A549 (cell line): ENCODE data around the gene KANSL1.
"Not testable (repeated sequence)": the region's sequence is repeated elsewhere in the genome, so short reads cannot be mapped to it uniquely, and the experiment has no call there.

ENCODE experiments used
- BHLHE40 ChIP-seq: IDR thresholded peaks from 2 replicates; pipeline ENCODE4 v1.6.1; 2012; ENCODE audit warnings: low read depth, low read length, inconsistent platforms
- CBX8 ChIP-seq: fragments of 200-600 bp; sonication (generic); IDR thresholded peaks from 2 replicates; pipeline ENCODE4 v1.6.1; 2016
- CHD4 ChIP-seq: fragments of 200-600 bp; sonication (generic); IDR thresholded peaks from 2 replicates; pipeline ENCODE4 v1.6.1; 2016; ENCODE audit warnings: antibody characterized with exemption, mild to moderate bottlenecking, borderline replicate concordance
- CTCF ChIP-seq: fragments of >200 bp; sonication (Bioruptor Twin); formaldehyde crosslinking; IDR thresholded peaks from 3 replicates; pipeline ENCODE4 v1.5.1; 2016
- EP300 ChIP-seq, 2 experiments: fragments of >200 bp; sonication (Bioruptor Twin); formaldehyde crosslinking; IDR thresholded peaks; 2 replicates in 1 of 2; 3 replicates in 1 of 2; pipeline ENCODE4 v1.6.1; 2016 to 2017
- ESRRA ChIP-seq: fragments of 150-350 bp; IDR thresholded peaks from 2 replicates; pipeline ENCODE4 v1.6.1; 2014; ENCODE audit warnings: mild to moderate bottlenecking, low read length, borderline replicate concordance
- JUNB ChIP-seq: fragments of >200 bp; sonication (Bioruptor Twin); formaldehyde crosslinking; IDR thresholded peaks from 2 replicates; pipeline ENCODE4 v1.6.1; 2016
- PBX3 ChIP-seq: IDR thresholded peaks from 2 replicates; pipeline ENCODE4 v1.6.1; 2012
- POLR2A ChIP-seq: IDR thresholded peaks from 2 replicates; pipeline ENCODE4 v1.6.1; 2012; ENCODE audit warnings: mild to moderate bottlenecking, low read length
- REST ChIP-seq: fragments of 200-600 bp; sonication (generic); IDR thresholded peaks from 2 replicates; pipeline ENCODE4 v1.6.1; 2016; ENCODE audit warnings: antibody characterized with exemption, mild to moderate bottlenecking, moderate library complexity
- USF2 ChIP-seq: fragments of 450-650 bp; IDR thresholded peaks from 2 replicates; pipeline ENCODE4 v1.6.1; 2014; ENCODE audit warnings: antibody characterized with exemption
- TF ChIP-seq, protein P1 (sequence below): fragments of >200 bp; sonication (Bioruptor Twin); formaldehyde crosslinking; IDR thresholded peaks from 3 replicates; pipeline ENCODE4 v1.6.1; 2016

DNA sequence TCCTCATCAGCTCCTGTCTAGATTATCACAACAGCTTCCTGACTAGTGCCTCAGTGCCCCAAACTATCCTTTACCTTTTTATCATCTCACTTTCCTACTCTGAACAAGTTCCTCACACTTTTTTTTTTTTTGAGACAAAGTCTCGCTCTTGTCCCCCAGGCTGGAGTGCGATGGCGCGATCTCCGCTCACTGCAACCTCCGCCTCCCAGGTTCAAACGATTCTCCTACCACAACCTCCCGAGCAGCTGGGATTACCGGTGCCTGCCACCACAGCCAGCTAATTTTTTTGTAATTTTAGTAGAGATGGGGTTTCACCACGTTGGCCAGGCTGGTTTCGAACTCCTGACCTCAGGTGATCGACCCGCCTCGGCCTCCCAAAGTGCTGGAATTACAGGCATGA is 11.9 kb downstream of the KANSL1 start:
- TF ChIP-seq POLR2A; ESRRA; JUNB; CTCF; BHLHE40; USF2; REST; CHD4; EP300 (IDR thresholded peaks at IDR 0.05); PBX3; CBX8: not testable (repeated sequence)
- TF ChIP-seq, protein P1, sequence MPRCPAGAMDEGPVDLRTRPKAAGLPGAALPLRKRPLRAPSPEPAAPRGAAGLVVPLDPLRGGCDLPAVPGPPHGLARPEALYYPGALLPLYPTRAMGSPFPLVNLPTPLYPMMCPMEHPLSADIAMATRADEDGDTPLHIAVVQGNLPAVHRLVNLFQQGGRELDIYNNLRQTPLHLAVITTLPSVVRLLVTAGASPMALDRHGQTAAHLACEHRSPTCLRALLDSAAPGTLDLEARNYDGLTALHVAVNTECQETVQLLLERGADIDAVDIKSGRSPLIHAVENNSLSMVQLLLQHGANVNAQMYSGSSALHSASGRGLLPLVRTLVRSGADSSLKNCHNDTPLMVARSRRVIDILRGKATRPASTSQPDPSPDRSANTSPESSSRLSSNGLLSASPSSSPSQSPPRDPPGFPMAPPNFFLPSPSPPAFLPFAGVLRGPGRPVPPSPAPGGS = not testable (repeated sequence)
